Cerebellar nuclear complex (tissue), 1 donor: ENCODE data around the gene MPZL3.
A peak's percentile ranks its signal among the peaks of the same experiment; 100 is the strongest.

ENCODE experiments used
- DNase-seq, 2 experiments: peaks; one replicate each; lab custom pipeline; 2025; lab: John Stamatoyannopoulos, UW

MPZL3 gene

DNA sequence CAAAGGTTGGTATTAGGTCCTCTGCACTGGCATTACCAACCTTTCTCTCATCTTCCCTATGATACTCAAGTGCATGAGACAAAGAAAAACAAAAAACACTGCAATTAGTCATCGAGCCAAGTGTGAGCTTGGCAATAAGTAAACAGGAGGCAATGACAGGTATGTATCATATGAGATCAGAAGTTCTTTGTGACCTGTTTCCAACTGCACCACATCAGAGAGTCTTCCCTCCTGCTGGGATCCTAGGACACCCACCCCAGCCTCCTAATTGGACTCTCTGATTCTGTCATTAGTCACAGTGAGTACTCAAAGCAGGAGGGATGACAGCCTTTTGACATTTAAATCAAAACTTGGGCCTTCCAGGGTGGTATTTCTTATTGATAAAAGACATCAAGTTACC, 19.5 kb downstream of the MPZL3 start:
- no peak for DNase-seq

- no peak for DNase-seq
These were observed 20.7 kb downstream of the MPZL3 start for GRCh38 chr11:118231461-118231860.

DNA sequence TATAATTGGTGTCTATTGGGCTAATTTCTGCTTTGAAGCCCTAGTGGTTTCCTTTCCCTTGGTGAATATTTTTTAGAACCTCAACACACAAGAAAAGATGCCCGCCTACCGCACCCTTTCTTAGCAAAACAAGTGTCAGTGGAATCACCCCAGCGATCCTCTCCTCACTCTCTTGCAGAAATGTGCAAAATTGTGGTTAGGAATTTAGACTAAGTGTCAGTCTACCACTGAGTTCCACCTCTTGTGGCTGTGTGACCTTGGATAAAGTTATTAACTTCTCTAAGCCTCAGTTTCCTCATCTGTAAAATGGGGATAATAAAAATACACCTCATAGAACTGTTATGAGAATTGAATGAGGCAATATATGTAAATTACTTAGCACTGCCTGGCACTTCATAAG, 22.1 kb downstream of the MPZL3 start:
- no peak for DNase-seq

GRCh38 chr11:118229274-118229847, 22.8 kb downstream of the MPZL3 start:
- no peak for DNase-seq

GRCh38 chr11:118227865-118228785, 24.0 kb downstream of the MPZL3 start:
- DNase-seq, result no peak

- DNase-seq, result no peak
These were observed 25.4 kb downstream of the MPZL3 start for GRCh38 chr11:118226781-118227180.

DNA sequence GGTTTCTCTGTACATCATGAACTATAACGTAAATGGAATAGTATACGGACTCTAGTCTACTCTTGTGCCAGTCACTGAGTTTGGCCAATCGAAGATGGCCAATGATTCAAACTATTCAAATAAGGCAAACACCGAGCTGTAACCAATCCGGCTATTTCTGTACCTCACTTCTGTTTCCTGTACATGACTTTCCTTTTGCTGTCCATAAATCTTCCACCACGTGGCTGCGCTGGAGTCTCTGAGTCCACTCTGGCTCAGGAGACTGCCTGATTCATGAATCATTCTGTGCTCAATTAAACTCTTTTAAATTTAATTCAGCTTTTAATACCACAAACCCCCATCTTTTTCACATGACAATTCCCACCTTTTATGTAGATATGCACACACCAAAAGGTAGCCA, 25.9 kb downstream of the MPZL3 start:
- no peak for DNase-seq

DNA sequence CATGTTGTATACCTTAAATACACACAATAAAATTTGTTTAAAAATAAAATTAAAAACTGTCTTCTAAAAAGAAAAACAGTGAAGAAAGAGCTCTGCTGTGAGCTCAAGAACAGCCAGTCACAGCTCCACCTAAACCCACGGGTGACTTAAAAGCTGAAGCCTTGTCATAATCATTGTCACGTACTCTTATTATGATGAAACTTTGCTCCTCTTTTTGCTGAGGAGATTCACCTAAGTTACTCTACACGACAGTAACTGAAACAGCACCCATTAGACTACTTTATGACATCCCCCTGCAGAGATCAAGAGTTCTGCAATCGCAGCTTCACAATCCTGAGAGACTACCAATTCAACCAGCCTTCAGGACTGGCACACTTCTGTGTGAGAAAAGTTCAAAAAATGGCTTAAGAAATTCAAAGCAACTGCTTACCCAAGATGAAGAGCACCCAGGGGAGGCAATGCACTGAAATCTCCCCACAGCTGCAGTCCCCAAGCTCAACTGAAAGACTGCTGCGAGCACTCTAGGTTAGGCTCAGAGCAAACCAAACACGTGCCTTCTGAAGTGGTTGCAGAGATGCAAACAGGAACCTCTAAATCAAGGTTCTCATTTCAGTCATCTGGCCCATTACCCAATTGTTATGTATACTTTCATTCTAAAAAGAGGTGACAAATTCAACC, 27.5 kb downstream of the MPZL3 start, which contains the start of gene JAML:
Gene JAML, minus strand, starts transcription at position 501 of the 678 bp plus-strand sequence. CDS start 10,145 bp downstream, outside the sequence.
- DNase-seq, result no peak

GRCh38 chr11:118223992-118224391, 28.2 kb downstream of the MPZL3 start:
- no peak for DNase-seq

DNA sequence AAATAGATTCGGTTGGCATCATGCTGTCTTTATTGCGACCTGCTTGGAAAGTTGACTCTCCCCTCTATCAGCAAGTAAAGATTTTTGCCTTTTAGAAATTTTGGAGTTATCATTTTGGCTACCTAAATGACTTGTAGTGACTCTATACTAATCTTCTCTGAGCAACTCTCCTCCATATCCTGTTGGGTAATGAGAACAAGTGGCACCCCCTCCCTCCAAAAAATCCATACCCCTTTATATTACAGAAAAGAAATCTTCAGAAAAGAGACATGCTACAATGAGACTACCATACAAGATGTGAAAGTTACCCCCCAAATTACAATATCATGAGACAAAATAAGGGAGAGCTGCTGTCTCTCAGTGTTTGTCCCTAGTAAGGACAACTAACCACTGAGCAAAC, 28.6 kb downstream of the MPZL3 start:
- DNase-seq, result no peak

- no peak for DNase-seq
These were observed 29.7 kb downstream of the MPZL3 start for GRCh38 chr11:118222437-118222836.

GRCh38 chr11:118221419-118221818, 30.7 kb downstream of the MPZL3 start:
- no peak for DNase-seq

- DNase-seq, result no peak
These were observed 32.4 kb downstream of the MPZL3 start for GRCh38 chr11:118219732-118220131.

DNA sequence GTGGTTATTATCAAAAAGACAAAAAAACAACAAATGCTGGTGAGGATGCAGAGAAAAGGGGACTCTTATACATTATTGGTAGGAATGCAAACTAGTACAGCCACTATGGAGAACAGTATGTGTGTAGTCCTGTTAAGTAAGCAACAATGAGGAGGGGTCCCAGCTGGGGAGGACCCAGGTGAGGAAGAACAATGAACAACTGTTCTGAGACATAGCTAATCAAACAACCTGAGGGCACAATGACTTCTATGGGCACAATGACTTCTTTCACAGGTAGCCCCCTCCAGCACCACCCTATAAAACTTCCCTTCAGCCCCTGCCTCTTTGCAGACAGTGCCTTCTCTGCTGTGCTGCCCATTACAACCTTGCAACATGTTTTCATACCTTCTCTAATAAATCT, 32.9 kb downstream of the MPZL3 start:
- no peak for DNase-seq

DNA sequence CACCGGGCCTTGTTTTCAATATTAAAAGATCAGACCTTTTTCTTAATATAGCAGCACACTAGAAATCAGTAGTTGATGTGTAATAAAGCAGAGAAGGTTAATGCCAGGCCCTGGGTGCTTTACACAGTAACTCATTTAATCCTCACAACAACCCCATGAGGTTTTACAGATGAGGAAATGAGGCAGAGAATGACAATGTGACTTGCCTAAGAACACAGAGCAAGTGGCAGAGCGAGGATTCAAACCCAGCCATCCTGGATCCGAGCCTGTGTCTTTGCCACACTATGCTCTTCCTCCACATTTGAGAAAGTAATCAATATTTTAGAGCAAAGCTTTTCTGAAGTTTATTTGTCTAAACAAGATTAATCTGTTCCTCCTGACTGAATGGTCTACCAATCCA, 34.6 kb downstream of the MPZL3 start:
- DNase-seq, result no peak

DNA sequence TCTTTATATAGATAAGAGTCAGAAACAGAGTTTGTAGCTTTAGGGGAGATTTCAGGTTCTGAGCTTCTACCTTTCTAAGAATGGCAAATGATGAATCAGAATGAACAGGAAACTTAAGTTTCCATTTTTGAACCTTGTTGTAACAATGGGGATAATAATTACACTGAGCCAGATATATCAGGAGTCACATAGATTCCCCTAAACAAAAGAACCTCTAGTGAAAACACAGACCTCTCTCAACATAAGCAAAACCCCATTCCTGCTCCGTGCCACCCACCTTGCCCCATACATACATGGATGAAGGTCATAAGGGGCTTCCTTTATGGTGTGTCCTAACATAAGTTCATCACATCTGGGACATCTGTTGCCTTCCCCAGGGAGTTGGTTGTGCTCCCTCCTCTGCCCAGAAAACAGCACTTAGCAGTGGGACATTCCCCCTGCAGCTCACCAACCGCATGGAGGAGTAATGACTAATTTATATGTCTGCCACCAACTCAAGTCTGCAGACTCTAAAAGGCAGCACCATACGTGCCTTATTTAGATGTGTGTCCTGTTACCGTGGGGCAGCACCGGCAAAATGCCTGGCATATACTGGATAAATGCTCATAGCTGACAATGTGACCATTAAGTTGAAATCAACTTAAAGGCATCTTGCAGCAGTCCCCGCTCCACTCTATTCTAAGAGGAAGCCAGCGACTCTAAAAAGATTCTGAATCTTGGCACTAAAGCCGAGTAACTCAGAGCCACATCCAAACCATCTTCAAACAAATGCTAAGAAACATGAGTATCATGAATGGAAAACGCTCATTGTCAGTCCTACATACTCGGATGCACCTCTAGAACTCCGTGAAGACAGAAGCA, 35.3 kb downstream of the MPZL3 start:
- no peak for DNase-seq

GRCh38 chr11:118215765-118216164, 36.4 kb downstream of the MPZL3 start:
- DNase-seq, result no peak

- DNase-seq, result no peak
These were observed 36.9 kb downstream of the MPZL3 start for GRCh38 chr11:118215262-118215661.

DNA sequence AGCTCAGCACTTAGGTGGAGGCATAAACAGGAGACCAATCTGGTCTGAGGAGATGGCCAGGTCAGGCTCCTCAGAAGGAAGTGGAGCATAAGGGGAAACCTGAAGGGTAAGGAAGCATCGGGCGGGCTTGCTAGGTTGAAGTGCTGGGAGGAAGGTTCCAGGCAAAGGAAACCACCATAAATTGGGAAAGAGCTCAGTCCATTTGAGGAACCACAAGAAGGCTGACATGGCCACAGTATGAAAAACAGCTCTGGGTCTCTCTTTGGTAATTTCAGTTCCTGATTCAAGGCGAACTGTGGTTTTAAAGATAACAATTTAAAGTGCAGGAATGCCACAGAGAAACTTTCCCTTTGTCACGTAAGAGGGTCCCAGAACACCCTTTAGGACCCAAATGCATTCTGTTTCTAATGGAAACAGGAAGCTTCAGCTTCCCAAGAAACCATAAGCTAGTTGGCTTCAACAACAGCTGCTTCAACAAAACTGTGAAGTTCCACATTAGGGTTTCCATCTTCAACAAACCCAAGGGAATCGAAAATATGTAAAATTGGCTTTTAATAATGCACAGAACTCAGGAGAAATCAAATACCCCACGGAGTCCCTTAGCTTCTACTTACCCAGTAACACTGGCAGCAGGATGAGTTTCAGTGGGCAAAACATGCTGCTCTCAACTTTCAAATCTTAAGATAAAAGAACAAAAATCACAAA, 37.8 kb downstream of the MPZL3 start:
- no peak for DNase-seq

GRCh38 chr11:118213781-118214180, 38.4 kb downstream of the MPZL3 start:
- no peak for DNase-seq

DNA sequence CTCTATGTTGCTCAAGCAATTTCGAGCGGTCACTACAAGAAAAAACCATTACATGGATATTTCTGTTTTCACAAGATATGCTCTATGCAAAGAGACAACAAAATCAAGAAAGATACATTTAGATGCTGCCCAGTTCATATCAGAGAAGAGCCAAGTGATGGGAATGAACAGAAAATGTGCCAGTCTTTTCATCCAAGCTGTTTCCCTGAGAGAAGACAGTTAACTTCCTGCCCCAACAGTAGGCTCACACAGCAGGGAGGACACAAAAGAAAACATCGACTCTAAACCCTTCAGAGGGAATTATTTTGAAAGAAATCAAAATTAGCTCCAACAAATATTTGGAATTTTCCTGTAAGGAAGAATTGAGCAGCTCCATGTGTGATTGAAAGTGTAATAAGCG, 39.0 kb downstream of the MPZL3 start:
- peak in 1 of 2 experiments; percentile 57 for DNase-seq
